ENCODE data around the gene RRAS.

Gene RRAS

DNA sequence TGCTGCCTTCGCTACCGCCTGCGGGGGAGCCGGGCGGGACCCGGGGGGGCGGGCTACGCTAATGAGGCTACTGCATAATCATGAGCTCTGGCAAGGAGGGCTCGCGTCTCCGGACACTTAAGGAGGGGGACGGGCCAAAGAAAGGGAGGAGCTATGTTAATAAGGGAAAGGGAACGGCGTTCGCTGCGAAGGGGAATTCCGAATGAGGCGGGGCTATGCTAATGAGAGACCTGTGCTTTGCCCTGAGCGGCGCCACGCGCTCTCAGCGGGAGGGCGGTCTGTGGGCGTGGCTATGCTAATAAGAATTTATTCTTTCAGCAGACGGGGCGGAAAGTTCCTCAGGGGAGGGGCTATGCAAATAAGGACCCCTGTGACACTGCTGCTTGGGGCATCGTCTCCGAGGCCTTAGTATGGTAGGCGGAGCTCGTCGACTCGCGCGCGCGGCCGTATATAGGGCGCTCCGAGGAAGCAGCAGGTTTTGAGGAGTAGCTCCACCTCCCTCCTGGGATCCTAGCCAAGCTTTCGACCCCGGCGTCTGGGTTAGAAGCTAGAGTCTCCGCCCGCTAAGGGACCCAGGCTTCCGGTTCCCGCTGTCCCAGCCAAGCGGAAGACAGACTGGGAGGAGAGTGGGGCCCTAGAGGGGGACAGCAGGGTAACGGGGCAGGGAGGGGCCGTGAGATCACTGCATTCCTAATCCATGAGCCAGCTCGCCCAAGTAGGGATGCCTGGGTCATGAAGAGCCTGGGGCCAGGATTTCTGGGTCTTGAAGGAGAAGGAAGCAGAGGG lies at the start of gene RRAS:
RRAS (minus strand) TSS at position 31 of the 786 bp plus-strand sequence. CDS start 45 bp downstream, outside the sequence.
- DNase-seq, result peak; percentile 100

DNA sequence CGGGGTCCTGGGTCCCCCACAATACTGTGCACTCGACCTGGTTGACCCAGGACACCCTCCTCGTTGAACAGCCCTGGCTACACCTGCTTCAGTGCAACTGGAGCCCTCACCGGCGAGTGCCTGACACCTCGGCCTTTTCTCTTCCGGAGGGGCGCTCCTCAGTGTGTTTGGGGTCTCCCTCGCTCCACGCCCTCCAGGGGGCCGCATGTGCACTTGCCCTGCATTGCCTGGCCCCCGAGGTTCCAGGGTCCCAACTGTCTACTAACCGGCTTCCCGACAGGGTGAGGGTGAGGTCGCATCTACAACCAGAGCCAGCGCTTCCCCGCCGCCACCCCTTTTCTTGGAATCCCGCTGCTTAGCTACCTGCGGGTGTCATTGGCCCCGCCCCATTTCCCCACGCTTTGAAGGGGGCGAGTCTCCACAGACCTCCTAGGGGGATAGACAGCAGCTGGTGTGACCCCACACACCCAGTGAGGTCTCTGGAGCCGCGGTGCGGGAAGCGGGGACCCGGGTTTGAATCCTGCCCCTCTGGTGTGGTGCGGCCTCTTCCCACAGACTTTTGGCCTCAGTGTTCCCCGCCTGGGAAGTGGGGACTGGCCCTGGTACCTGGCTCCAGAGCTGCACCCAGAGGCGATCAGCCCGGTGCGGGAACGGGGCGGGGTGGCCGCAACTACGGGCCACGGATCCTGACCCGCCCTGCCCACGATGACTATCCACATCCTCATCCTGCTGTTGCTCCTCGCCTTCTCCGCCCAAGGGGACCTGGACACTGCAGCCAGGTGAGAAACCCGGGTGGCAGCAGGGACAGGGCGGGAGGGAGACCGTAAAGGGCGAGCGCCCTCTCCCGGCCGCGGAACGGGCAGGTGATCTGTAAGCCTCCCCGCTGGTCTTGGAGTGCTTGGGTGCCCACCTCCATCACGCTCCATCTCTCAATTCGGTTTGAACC lies 49.5 kb upstream of the RRAS start, which contains the start of gene ADM5:
ADM5 (plus strand) TSS at position 462 of the 946 bp plus-strand sequence; CDS start at position 706, 244 bp downstream.
- DNase-seq, result peak; percentile 46

DNA sequence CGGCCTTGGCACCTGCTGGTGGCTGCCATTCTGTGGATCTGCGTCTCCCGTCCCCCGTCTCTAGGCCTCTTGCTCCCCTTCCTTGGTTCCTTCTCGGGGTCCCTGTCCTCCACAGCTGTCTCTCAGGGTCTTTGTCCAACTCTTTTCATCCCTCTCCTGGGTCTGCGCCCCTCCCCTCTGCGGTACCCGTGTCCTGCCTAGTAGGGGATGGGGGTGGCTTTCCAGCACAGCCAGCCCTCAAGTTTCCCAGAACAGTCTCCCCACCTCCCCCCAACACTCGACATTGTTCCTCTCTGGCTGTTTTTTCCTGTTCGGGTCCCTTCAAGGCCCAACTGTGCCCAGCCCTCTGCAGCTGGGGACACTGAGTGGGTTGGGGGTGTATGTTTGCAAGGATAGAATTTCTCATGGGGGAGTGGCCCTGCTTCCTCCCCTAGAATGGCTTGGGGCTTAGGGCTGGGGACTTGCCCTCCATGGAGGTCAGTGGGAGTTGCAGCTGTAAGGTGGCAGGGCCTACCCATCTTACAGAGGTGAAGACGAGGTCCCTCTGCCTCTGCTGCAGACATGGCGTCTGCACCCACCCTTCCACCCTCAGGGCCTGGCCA lies 48.7 kb upstream of the RRAS start:
- no peak for DNase-seq

DNA sequence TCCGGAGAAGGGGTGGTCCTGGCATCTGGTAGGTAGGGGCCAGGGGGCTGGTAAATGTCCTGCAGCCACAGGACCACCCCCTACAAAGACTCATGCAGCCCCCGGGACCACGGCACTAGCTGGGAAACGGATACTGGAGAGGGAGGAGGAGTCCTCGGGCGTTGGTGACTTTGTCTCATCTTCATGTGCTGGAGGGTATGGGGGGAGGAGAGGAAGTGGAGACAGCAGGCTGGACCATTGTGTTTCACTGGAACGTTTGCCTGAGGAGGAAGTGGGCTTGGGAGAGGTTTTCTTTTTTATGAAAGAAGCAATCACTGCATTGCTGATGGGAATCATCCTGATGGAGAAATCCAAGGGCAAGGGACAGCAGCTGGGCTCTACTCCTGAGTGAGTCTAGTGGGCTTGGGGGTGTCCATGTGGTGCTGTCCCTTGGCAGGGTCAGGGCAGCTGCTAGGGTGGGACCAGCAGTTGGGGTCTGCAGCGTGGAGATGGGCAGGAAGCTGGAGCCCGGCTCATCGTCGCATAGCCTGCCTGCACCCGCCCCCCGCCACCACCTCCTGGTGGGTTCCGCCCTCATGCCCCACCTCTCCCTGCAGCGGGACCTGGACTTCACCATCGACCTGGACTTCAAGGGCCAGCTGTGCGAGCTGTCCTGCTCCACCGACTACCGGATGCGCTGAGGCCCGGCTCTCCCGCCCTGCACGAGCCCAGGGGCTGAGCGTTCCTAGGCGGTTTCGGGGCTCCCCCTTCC lies 47.8 kb upstream of the RRAS start:
- no peak for DNase-seq

DNA sequence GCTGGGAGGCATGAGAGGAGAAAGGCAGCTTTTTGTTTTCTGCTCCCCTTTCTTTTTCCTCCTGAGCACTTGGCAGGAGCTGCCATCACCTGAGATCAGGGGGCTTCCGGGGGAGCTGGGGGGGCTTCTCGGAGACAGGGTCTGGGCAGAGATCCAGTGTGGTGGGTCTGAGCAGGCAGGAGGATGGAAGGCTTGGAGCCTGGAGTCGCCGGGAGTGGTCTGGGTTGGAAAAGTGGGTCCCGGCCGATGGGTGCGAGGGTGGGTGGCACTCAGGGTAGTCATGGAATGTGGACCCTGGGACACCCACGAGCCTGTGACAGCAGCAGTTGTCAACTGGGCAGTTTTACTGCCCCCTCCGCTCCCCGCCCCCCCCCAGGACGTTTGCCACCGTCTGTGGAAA lies 47.2 kb upstream of the RRAS start:
- DNase-seq, result no peak

DNA sequence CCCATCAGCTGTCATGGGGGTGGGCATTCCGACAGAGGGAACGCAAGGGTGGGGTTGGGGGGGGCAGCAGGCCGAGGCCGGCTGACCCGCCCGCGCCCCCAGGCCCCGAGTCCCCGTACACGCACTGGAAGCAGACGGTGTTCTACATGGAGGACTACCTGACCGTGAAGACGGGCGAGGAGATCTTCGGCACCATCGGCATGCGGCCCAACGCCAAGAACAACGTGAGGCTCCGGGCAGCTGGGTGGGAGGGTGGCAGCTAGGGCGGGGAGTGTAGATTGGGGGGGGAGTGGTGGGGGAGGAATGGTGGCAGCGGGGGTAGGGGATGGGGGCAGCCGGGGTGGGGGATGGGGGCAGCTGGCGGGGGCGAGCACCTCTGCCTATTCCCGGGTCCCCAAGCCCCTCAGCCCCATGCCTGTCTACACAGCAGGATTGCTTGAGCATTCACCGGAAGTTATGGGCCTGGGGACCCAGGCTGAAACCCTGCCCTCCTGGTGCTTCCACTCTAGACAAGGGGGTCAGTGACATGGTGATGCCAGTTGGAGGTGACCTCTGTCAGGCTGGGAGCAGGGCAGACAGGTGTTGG lies 46.7 kb upstream of the RRAS start:
- no peak for DNase-seq

DNA sequence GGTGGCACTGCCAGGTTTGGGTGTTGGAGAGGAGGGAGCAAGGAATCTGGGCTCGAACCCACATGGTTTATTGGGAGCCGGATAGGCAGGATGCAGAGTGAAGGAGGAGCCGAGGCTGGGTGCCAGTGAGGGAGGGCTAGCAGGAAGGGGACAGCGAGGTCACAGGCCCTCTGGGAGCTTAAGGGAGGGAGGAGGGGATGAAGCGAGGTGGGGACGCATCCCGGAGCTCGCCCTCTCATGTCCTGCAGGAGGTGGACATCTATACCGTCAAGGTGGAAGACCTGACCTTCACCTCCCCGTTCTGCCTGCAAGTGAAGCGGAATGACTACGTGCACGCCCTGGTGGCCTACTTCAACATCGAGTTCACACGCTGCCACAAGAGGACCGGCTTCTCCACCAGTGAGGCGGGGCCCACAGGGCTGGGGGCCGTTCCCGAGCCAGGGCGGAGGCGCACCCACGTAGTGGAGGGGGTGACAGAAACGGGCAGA lies 45.9 kb upstream of the RRAS start:
- no peak for DNase-seq

DNA sequence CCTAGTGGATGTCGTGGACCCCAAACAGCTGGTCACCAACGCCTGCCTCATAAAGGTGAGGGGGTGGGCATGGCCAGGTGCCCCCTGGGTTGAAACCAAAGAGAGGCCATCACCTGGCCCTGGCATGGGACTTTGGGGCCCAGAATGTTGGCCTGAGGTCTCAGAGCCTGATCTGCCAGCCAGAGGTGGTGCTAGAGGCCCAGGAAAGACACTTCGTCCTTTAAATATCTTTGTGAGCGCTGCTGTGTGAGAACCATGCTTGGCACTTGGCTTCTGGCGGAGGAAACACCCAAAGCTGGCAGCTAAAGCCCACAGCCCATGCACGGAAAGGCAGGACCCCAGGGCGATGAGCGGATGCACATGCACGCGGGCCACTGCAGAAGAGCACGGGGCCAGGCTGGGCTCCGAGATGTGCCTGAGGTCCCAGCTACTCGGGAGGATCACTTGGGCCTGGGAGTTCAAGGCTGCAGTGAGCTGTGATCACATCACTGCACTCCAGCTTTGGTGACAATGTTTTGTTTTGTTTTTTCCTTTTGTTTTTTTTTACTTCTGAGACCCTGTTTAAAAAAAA lies 45.1 kb upstream of the RRAS start:
- no peak for DNase-seq

DNA sequence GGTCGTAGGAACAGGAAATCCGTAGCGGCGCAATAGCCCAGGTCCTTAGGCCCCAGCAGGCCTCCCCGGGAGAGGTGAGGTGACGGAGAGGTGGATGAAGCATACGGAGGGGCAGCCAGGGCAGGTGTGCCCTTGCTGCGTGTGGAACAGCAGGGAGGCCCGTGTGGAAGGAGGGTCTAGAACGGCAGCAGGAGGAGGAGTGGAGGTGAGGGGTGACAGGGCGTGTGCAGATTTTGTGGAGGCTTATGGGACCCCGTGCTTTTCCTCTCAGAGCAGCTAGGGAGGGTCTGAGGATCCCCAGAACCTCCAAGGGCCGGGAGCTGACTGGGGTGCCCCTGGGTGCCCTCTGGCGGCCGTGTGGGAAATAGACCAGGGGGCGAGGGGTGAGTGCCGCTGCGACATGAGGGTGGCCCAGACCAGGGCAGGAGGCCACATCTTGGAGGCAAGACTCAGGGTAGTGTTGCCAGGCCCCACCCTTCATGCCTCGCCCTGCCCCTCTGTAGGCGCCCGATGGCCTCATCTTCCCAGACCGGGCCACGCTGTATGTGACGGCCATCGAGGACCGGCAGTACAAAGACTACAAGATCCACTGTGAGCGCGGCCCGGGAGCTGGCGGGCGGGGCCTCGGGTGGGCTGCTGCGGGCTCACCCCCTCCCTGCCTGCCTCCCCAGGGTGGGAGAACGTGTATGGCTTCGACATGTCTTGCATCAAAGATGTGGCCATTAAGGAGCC lies 44.5 kb upstream of the RRAS start:
- DNase-seq, result peak; percentile 45

DNA sequence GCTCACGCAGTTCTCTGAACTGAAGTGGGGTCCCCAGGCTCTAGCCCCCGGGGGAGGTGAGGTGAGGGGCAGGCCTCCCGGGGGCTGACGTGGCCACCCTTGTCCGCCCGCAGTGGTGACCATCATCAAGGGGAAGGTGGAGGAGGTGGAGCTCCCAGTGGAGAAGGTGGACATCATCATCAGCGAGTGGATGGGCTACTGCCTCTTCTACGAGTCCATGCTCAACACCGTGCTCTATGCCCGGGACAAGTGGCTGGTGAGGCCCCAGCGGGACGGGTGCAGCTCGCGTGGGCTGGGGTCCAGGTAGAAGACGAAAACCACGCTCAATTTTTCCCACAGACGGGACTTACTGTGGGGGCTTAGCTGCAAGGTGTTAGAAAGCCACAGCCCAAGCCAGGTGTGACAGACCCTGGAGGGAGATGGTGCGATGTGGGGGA lies 43.9 kb upstream of the RRAS start:
- no peak for DNase-seq

DNA sequence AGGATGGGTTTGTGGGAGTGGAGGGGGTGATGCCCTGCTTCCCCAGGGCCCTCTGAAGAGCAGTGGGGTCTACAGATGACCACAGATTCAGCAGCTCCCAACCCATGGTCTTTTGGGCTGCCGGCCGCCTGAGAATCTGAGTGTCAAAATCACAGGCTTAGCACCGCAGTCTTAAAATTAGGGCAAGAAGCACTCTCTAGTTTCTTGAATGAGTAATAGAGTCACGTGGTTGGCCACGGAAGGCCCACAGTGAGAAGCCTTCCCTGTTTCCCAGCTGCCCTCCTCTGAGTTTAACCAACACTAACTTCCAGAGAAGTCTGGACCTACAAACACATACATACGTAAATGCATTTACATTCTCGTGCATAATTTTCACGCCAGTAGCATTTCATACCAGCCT lies 42.3 kb upstream of the RRAS start:
- no peak for DNase-seq

DNA sequence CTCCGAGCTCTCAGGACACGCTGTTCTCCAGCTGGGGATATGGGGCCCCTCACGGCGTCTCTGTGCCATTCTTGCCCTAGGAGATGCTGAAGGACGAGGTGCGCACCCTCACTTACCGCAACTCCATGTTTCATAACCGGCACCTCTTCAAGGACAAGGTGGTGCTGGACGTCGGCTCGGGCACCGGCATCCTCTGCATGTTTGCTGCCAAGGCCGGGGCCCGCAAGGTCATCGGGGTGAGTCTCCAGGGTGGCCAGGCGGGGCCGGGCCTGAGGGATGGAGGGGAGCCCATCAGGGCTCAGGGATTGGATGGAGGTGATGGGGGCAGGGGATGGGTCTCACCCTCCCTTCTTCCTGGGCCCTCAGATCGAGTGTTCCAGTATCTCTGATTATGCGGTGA lies 41.9 kb upstream of the RRAS start:
- no peak for DNase-seq

DNA sequence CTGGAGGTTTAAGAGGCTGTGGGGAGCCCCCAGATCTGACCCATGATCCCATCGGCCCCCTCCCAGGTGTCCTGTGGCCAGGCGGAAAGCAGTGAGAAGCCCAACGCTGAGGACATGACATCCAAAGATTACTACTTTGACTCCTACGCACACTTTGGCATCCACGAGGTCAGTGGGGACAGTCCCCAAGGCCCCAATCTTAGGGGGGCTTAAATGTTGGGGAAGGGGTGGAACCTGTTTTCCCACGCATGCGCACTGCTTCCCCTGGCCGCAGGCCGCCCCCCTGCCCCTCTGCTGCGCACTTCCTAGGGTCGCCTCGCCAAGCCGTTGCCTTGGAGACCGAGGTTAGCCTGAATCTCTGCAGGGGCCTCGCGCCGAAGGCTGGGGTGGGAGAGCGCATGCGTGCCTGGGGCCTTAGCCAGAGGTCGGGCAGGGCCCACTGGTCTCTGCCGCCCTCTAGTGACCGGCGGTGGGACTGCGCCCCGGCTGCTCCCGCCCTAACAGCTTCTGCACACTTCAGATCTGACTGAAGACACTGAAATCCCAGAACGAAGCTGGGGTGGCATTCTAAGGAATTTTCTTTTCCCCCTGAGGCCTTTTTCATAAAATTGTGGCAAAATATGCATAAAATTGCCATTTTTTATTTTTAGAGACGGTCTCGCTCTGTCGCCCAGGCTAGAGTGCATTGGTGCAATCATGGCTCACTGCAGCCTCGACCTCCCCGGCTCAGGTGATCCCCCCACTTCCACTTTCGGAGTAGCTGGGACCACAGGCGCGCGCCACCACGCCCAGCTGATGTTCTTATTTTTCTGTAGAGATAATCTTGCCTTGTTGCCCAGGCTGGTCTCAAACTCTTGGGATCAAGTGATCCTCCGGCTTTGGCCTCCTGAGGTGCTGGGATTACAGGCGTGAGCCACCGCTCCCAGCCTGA lies 40.7 kb upstream of the RRAS start:
- DNase-seq, result peak; percentile 94

DNA sequence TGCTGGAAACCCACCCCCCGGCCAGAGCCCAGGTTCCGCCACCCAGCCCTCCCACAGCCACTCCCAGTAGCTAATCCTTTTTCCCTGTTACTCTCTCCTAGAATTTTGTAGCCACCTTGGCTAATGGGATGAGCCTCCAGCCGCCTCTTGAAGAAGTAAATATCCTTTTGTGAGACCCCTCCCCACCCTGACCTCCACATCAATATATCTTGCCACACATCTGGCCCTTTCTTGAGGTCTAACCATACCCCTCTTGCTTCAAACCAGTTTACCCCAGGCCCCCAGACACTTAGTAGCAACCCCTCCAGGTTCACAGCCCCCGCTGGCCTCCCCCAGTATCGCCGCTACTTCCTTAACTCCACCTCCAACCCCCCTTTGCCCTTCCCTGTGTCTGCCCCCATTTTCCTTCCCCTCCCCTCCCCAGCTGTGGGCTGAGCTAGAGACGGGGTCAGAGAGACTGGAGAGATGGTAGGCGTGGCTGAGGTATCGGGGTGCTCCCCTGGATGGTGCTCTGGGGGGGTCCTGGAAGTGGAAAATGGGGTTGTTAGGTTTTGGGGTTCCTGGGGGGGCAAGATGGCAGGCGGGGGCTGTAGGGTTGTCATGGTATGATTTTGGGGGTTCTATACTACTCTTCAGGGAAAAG lies 39.9 kb upstream of the RRAS start:
- DNase-seq, result no peak

DNA sequence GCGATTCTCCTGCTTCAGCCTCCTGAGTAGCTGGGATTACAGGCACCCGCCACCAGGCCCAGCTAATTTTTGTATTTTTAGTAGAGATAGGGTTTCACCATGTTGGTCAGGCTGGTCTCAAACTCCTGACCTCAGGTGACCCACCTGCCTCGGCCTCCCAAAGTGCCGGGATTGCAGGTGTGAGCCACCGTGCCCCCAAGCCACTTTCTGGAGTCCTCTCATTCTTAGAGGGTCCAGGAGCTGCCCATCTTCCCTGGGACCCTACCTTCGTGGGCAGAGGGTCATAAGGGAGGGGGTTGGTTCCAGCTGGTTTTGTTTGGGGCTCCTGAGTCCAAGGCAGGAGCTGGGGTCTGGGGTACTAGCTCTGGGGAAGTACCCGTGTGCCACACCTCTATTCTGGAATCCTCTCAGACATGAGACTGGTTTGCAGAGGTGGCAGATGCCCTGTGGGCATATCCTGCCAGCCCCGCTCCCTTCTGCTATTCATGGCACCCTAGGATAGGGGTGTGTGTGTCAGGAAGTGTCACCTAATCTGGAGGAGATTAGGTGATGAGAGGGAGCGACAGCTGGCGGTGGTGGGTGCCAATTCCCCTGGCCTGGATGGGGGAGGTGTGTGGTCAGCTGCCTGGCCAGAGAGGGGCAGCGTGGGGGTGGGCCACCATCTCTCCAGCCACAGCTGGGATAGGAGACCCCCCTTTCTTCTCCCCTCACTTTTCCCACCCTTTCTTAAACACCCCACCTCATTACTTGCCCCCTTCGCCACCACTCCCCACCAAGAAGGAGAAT lies 39.2 kb upstream of the RRAS start:
- DNase-seq, result no peak

DNA sequence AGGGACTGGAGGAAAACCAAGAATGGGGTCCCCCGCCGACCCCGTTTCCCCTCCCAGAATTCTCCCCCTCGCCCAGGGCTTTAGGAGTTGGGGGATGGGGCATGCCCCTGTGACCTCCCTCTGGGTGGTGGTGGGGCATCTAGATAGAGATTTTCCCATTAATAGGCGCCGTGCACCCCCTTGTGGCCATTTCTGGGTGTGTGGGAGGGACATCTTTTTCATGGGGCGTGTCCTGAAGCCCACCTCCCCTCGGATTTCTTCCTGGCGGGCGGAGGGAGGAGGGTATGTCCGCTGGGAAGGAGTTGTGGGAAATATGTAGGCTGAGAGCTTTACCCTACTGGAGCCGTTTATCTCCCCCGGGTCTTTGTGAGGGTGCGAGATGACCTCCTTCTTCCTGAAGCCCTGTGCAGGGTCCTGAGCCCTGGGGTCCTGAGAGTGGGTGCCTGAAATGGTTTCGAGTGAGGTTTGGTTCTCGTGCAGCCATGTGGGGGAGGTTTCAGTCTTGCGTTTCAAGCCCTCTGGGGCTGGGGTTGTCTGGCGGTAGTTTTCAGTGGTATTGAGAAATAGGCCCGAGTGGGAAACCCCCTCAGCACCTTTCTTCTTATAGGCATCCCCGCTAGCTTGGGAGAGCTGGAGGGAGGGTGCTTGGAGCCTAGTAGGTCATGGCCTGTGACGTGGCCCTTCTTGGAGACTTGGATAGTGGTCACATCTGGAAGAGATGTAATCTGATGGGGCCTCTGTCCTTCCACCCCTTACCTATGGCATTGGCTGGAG lies 38.1 kb upstream of the RRAS start:
- peak; percentile 85 for DNase-seq

DNA sequence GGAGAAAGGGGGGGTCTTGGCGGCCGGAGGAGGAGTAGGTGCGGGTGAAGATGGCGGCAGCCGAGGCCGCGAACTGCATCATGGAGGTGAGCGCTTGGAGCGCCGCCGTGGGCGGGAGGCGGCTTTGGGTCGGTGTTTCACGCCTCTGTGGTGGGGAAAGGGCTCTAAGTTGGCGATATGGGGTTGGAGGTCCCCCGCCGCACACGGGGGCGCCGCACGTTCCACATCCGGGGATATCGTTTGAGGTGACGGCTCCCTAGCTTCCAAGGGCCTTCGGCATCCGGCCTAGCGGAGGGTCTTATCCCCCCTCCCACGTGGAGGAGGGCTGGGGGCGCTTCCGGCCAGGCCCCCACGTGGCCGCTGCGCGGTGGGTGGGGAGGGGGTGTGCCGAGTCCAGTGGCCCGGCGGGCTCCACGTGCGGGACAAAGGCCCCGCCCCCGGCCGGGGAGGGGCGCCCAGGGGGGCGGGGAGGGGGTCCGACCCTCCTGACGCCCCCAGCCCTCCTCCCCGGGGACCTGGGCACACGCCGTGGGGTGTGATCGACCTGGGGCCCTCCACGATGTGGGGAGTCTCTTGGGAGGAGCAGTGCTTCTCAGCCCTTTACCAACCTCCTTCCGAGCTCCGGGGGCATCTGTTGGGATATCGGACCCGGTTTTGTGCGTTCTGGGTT lies 37.4 kb upstream of the RRAS start, which contains the start of gene PRMT1:
PRMT1 (plus strand) TSS at position 41 of the 670 bp plus-strand sequence; CDS start at position 51, 10 bp downstream.
- DNase-seq, result peak; percentile 49
